AG08395 (cell line): Measurements from ENCODE around the gene HIC2.
"Not testable (repeated sequence)": the region's sequence is repeated elsewhere in the genome, so short reads cannot be mapped to it uniquely, and the experiment has no call there.

Source experiments
- DNase-seq: peaks from one replicate; pipeline ENCODE4 v3.0.0; 2012; ENCODE audit warnings: mixed read lengths, low spot score

HIC2 gene

DNA sequence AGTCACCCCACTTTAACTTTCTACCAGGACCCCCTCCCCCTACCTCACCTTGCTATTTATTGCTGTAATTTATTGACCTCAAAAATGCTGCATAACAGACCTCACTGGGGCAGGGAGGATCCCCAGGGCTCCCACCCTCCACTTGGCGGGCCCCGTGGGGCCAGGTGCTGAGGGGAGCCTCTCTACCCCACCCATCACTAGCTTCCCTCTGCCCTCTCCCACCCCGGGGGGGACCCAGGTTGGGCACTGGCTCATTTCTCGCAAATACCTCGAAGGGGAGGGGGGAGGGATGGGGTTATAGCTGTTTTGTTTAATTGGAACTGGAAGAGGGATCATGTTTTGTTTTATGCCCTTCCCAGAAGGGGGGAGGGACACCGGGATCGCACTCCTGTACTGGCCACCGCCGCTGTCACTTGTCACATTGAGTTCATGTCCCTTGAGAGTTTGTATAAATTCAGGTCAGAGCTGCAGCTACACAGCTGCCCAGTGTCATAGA, 33.7 kb downstream of the HIC2 start:
- DNase-seq = no peak

DNA sequence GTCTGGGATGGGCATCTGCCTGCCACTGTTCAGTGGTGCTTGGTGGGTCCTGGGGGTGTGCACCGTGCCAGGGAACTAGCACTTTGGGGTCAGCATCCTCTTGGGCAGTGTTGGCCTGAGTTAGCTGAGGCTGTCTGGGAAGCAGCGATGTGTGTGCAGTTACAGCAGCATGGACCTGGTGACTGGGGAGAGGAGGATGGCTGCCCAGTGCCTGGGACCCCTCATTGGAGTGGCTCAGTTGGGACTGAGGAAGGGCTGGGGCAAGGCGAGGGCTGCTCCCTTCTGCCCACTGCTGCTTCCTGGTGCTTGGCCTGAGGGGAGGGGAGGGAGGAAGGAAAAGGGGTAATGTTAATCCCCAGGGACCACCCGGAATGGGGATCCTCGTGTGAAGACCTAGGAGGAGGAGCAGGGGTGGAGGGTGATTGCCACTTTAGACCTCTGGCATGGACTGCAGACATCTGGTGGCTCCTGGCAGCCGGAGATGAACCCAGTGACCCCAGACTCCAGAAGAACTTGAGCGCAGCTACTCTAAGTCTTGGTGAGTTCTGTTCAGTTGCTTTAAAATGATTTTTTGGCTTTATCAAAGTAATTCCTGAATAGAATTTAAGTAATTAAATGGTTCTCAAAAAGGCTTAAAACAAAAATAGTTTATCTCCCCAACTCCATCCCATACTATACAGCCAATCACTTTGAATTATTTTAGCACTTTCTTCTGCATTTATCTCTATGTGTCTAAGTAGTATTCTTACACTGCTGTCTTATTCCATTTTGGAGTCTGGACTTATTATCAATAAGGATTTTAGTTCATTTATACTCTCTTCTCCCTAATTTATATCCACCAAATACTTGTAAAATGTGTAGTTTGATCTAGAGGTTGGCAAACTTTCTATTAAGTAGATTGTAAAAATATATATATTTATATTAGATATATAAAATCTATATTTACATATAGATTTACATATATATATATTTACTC, 34.7 kb downstream of the HIC2 start:
- no peak for DNase-seq

DNA sequence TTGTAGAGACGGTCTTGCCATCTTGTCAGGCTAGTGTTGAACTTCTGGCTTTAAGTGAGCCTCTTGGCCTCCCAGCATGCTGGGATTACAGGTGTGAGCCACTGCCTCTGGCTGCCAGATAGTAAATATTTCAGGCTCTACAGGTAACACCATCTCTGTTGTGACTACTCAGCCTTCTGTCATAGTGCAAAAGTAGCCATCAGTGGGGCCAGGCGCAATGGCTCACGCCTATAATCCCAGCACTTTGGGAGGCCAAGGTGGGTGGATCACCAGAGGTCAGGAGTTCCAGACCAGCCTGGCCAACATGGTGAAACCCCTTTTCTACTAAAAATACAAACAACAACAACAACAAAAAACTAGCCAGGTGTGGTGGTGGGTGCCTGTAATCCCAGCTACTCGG, 35.5 kb downstream of the HIC2 start:
- not testable (repeated sequence) for DNase-seq

DNA sequence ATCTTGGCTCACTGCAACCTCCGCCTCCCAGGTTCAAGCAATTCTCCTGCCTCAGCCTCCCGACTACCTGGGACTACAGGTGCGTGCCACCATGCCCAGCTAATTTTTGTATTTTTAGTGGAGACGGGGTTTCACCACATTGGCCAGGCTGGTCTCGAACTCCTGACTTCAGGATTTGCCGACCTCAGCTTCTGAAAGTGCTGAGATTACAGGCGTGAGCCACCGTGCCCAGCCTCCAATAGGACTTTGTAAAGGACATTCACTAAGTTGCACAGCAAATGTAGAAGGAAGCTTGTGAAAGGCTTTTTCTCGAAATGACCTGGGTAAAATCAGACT, 37.8 kb downstream of the HIC2 start:
- not testable (repeated sequence) for DNase-seq

DNA sequence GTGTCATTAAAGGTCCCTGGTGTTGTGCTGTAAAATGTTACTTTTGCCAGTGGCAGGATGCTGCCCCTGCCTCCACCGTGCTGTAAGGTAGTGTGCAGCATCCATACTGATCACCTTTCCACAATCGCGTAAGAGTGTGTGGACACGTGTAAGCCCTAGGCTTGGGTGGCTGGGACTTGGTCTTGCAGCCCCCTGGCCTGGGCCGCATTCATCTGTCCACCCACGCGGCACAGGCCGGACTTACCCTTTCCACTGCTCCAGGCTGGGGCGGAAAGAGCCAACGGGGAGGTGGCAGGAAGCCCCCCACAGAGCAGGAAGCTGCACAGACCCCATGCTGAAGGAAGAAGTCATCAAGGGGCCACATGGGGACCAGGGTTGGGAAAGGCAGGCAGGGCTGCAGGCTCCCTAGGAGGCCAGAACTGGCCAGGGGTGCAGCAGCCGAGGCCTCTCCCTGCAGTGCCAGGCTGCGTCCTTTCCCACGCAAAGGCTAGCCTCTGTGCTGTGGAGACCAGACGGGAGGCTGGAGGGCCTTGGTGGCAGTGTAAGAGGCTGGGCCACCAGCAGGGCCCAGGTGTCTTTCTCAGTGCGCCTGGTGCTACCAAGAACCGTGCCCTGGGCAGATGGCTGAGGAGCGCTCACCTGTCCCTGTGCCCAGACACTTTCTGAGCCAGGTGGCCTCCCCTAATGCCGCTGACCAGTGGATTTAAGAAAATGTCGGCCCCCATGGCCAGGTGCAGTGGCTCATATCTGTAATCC, 38.3 kb downstream of the HIC2 start:
- no peak for DNase-seq

DNA sequence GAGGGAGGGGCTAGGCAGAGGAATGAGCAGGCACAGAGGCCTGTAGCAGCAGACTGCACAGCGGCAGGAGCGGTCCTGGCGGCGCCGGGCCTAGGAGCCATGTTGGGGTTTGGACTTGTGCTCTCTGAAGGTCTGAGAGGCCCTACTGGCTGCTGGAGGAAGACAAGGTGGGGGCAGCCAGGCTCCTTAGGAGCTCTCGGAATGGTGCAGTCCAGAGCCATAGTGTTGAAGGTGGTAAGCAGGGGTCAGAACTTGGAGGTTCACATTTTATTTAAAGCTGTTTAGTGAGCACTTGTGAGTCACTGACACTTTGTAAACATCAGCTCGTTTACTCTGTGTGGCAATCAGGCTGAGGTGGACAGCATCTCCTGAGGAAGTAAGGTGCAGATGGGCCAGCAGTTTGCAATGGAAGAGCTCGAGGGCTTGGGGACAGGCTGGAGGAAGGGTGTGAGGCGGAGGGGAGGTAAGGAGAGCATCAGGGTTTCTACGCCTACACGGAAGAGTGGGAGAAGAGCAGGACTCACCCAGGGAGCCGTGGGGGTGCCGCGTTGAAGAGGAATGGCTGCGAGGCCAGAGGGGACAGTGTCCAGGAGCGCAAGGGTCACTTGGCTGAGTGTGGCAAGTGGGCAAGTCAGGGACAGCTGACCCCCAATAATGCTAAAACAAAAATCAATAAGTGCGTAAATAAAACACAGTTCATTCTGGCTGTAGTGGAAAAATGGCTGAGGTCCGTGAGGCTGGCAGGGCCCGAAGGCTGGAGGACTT, 40.0 kb downstream of the HIC2 start:
- DNase-seq = no peak

DNA sequence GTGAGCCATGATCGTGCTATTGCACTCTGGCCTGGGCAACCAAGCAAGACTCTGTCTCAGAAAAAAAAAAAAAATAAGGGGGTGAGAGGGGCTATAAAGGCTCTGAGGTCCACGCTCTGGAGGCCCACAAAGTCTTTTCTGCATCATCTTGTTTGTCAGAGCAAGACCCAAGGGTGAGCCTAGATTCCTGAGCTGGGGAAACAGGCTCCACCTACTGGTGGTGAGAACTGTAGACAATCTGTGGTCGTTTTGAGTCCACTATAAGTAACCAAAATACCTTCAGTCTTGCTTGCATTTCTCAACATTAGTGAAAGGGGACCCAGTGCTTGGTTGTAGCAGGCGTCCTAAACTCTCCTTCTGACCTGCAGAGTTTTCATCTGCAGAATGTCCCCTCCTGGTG, 45.5 kb downstream of the HIC2 start:
- DNase-seq = not testable (repeated sequence)

DNA sequence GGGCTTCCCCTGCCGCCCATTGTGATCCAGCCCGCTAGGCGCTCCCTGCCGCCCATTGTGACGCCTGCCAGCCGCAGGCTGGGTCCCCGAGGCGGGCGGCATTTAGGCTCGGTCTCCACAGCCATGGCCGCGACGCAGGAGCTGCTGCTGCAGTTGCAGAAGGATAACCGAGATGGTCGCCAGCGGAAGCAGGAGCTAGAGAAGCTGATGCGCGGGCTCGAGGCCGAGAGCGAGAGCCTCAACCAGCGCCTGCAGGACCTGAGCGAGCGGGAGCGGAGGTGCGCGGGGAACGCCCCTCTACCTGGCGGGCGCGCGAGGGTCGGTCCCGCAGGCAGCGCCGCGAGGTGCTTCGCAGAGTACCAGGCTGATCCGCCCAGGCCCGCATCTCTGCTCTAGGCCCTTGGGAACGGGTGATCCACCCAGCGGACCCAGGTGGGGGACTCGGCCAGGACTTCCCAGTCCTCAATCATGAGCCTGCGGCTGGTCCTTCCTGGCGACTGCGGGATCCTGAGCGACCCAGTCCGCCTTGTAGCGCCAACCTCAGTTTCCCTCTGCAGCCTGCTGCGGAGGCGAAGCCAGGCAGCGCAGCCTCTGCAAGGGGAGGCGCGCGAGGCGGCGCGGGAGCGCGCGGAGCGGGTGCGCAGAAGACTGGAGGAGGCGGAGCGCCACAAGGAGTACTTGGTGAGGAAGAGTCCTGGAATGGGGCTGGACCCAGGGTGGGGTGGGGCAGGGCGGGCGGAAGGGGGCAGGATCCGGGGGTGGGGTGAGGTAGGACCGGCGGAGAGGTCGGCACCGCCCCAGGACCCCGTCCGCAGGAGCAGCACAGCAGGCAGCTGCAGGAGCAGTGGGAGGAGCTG, 50.4 kb downstream of the HIC2 start, which contains the start of gene TMEM191C:
Gene TMEM191C (plus strand): TSS at position 51 of the 857 bp plus-strand sequence. CDS start 73 bp downstream, at position 124.
- DNase-seq = not testable (repeated sequence)

DNA sequence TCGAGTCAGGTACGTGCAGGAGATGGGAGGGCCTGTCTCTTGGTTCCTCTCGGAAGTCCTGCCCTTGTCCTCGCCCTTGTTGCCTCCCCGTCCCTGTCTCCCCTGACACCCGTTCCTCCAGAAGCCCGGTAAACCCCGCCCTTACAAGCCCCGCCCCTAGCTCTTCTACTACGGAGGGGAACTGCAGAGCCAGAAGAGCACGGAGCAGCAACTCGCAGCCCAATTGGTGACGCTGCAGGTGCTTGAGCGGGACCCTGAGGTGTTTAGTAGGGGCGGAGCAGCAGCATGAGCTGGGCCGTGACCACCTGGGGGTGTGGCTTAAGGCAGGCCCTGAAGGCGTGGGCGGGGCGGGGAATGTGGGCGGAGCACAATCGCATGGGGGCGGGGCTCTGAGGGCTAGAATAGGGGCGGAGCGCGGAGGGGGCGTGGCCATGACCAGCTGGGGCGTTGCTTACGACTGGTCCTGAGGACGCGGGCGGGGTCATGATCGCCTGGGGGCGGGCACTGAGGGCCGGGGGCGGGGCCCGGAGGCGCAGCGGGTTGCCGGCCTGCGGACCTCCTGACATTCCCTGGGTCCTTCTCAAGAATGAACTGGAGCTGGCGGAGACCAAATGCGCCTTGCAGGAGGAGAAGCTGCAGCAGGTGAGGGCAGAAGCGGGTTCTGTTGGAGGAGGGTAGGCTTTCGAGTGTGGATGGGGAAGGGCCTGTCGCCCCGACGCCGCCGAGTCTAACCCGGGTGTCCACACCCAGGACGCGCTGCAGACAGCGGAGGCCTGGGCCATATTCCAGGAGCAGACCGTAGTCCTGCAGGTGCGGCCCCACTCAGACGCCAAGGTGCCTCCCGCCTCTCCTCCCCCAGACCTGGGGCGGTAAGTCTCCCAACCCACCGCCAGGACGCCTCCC, 51.3 kb downstream of the HIC2 start:
- not testable (repeated sequence) for DNase-seq

DNA sequence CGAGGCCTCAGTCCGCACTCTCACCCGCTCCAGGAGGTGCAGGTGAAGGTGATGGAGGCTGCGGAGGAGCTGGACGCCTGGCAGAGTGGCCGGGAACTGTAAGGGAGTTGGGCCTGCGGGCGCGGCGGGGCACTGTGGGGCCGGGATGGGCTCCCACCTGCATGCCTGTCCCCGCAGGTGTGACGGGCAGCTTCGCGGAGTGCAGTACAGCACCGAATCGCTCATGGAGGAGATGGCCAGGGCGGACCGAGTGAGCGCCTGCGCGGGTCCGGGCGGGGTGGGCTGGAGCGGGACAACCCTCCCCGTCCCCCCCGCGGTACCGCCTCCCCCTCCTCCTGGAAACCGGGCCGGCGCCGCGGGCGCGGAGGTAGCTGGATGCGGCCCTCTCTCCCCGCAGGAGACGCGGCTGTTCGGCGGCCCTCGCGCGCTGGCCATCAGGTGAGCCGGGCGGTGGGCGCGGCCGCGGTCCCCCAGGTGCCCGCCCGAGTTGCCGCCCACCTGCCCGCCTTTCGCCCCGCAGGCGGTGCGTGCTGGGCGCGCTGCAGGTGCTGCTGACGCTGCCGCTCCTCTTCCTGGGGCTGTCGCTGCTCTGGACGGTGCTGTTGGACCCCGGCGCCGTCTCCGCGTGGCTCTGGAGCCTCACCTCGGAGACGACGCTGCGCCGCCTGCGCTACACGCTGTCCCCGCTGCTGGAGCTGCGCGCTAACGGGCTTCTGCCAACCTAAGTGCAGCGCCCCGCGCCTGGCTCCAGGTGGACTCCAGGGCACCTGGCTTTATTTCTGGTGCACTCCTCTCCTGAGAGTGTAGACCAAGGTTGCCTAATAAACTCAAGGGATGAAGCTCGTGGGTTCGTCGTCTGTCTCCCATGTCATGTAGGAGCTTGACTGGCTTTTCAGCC, 52.2 kb downstream of the HIC2 start:
- not testable (repeated sequence) for DNase-seq

DNA sequence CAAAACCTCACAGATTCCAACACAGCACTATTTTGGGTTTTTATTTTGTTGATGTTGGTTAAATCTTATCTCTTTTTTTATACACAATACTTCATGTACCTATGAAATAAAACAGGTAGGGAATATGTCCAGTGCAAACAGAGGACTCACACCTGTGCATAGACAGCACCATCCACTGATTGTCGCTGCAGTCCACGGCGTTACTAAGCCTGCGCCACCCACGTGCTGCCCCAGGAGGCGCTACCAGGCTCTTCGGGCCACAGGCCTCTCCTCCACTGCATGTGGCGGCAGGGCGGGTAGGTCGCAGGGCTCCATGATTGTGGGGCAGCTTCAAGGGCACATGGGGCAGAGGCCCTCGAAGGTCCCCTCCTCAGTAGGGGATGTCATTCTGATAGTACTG, 55.8 kb downstream of the HIC2 start:
- not testable (repeated sequence) for DNase-seq

DNA sequence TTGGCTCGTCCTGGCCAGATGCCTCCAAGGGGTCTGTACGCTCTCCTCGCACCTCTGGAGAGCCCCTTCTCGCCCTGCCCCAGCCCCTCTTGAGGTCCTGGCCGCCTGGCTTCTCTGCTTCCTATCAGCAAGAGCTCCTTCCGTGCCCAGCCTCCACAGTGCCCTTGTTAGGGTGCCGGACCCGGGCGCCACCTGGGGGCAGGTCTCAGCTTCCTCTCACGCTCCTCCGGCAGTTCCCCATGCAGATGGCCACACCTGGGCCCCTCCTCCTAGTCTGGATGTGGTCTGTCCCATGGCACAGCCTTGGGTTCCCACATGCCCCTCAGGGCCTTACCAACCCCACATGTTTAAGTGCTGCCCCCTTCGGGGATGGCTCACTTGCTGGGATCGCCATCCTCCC, 56.5 kb downstream of the HIC2 start:
- DNase-seq = not testable (repeated sequence)

DNA sequence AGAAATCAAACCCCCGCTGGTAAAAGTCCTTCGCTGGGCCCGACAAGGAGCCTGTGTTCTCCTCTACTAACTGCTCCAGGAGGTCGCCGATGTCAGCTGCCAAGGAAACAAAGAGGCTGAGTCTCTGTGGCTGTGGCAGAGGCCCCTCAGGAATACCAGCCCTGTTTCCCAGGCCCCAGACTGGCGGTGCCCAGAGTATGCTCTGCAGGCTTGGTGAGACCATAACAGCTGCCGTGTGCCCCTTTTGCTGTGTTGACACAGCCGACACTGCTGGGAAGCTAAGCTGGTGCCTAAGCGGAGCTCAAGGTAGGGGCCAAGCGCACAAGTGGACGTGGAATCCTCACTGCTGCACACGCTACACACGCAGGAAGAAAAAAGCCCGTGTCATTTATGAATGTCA, 66.9 kb downstream of the HIC2 start:
- DNase-seq = not testable (repeated sequence)

DNA sequence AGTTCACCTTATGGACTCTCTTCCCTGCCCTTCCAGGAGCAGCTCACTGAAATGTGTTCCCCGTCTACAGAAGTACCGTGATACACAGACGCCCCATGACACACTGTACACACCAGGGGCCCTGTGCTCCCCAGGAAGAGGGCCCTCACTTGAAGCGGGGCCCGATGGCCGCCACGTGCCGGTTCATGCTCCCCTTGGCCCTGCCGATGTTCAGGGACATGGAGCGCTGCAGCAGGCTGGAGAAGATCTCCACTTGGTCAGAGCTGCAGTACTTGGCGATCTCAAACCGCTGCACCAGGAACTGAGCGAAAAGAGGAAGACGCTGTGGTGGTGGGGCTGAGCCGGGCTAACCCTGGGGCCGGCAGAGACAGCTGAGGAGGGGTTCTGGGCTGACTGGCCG, 70.6 kb downstream of the HIC2 start:
- not testable (repeated sequence) for DNase-seq

DNA sequence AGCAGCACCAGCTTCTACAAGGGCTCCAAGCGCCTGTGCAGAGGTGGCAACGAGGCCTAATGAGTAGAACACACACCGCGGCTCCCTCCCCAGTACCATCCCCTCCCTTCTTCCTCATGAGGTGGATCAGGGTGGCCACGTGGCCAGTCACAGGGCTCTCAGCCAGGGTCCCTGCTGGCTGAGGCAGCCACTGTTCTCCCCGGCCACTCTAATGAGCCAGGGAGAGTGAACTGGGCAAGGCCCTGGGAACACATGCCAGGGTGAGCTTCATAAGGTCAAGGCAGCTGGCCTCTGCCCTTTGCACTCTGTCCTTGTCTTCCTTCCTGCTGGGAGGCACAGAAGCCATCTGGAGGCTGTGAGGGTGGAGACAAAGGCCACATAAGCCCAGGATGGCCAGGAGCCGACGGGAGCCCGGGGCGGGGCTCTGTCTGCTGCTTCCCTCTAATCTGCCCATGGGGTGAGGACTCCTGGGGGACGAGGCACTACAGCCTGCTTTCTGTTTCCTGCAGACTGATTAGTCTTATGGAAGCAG, 72.0 kb downstream of the HIC2 start:
- DNase-seq = not testable (repeated sequence)

DNA sequence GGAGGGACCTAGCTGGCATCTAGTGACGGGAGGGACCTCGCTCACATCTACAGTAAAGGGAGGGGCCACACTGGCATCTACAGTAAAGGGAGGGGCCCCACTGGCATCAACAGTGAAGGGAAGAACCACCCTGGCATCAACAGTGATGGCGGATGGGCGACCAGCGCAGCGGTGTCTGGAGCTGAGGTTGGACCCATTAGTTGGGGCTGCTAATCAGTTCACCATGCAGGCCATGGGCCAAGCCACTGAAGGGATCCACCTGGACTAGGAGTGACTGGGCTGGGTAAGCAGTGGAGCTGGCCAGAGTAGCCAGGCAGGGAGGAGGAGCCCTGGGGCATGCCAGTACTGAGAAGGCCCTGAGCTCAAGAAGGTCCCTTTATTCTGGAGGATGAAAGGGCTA, 73.4 kb downstream of the HIC2 start:
- not testable (repeated sequence) for DNase-seq

DNA sequence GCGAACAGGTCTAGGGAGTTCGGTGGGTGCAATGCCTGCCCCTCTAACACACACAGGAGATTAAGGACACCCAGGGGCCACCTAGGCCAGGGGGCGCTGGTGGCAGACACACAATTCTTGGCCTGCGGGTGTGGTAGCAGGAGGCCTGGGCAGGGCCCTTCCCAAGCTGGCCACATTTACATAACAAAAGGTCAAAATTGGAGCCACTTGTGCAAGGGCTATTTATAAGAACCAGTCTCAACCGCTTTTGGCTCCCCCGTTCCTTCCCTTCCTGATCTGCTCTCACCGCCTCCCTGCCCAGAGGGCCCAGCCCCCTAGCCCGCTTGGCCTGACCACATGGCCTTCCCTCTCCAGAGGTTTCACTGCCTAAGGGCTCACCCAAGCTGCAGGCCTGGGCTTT, 75.1 kb downstream of the HIC2 start:
- not testable (repeated sequence) for DNase-seq
